ENCODE results near the gene L1CAM. TPM values are rescaled to one million over a fixed set of nuclear protein-coding genes. Genes with fewer than 3 reads are reported as not detected.

The L1CAM gene
- total RNA-seq, 2 donors from 2014 or later = 4.3 to 8.8 TPM

DNA sequence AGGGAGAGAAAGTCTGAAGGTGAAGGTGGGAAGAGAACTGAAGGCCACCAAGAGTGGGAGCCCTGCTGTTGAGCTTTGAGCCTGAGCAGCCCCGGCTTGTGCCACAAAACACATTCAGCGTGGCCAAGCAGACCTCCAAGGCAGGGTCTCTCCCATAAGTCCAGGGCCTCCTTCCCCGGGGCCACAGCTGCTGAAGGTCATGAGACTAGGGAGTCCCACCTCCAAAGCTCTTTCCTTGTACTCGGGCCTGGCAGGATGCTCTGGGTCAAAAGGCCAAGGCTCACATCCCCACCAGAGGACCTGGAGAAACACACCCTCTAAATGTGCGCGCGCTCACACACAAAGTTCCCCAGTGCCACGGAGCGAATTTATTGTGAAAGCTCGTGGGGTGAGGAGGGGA is 43.6 kb upstream of the L1CAM start:
- no peak overlapping the region for H3K4me3 ChIP-seq
- no peaks in the 10 kb centered on the region for H3K27me3 ChIP-seq
- no peak overlapping the region for H3K27ac ChIP-seq
- no peaks in the 10 kb centered on the region for H3K9me3 ChIP-seq
- DNase-seq = no peak
- no peaks in the 10 kb centered on the region for H3K36me3 ChIP-seq
- no peak for TF ChIP-seq CTCF (IDR thresholded peaks at IDR 0.05)
- H3K9ac ChIP-seq (ENCODE audit: low read depth in 2 of 2, low read length in 2 of 2) = no peak overlapping the region
- intact Hi-C loops (cut with DNase I) = no loop called here
- no peaks in the 10 kb centered on the region for H3K4me1 ChIP-seq

DNA sequence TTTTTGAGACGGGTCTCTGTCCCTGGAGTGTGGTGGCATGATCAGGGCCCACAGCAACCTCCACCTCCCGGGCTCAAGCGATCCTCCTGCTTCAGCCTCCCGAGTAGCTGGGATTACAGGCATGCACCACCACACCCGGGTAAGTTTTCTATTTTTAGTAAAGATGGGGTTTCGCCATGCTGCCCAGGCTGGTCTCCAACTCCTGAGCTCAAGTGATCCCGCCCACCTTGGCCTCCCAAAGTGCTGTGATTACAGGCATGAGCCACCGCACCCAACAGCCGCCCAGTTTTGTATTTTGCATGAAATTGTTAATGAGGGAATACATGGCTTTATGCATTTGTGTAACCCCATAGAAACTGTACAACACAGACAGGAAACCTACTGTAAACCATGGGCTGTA is 42.9 kb upstream of the L1CAM start:
- Histone ChIP-seq H3K36me3 (no peaks in the 10 kb centered on the region), H3K4me1 (no peaks in the 10 kb centered on the region), H3K9me3 (no peaks in the 10 kb centered on the region), H3K4me3 (peak overlapping the region; percentile 42), H3K27ac (peak overlapping the region; percentile 34), H3K9ac (ENCODE audit: low read depth in 2 of 2, low read length in 2 of 2) (no peak overlapping the region), H3K27me3 (no peaks in the 10 kb centered on the region)
- intact Hi-C loops (cut with DNase I) = no loop called here
- DNase-seq = no peak
- no peak for TF ChIP-seq CTCF (IDR thresholded peaks at IDR 0.05)

GRCh38 chrX:153927922-153928760 is 42.2 kb upstream of the L1CAM start:
- Histone ChIP-seq H3K4me3 (peak overlapping the region; percentile 42), H3K27me3 (no peaks in the 10 kb centered on the region), H3K9me3 (no peaks in the 10 kb centered on the region), H3K9ac (ENCODE audit: low read depth in 2 of 2, low read length in 2 of 2) (peak overlapping the region; percentile 77 to 90), H3K4me1 (no peaks in the 10 kb centered on the region), H3K27ac (peak overlapping the region; percentile 90), H3K36me3 (no peaks in the 10 kb centered on the region)
- intact Hi-C loops (cut with DNase I) = no loop called here
- peak; percentile 96 for DNase-seq
- TF ChIP-seq CTCF (IDR thresholded peaks at IDR 0.05) = no peak

DNA sequence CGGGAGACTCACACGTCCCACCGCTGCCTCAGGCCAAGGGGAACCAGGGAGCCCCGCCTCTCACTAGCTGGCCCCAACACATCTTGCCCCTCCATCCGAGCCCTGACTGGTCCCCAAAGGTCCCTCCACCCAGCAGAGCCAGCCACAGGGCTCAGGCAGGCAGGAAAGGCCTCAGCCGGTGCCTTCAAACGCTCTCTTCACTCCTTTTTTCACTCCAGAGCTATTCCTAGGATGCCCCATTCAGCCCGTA is 41.6 kb upstream of the L1CAM start:
- no peak for DNase-seq
- H3K9me3 ChIP-seq = no peaks in the 10 kb centered on the region
- peak overlapping the region; percentile 77 to 90 for H3K9ac ChIP-seq (ENCODE audit: low read depth in 2 of 2, low read length in 2 of 2)
- H3K4me3 ChIP-seq = peak overlapping the region; percentile 42
- no peaks in the 10 kb centered on the region for H3K4me1 ChIP-seq
- peak overlapping the region; percentile 90 for H3K27ac ChIP-seq
- intact Hi-C loops (cut with DNase I) = no loop called here
- no peak for TF ChIP-seq CTCF (IDR thresholded peaks at IDR 0.05)
- H3K36me3 ChIP-seq = no peaks in the 10 kb centered on the region
- H3K27me3 ChIP-seq = no peaks in the 10 kb centered on the region

- Histone ChIP-seq H3K27me3 (no peaks in the 10 kb centered on the region), H3K36me3 (no peaks in the 10 kb centered on the region), H3K9ac (ENCODE audit: low read depth in 2 of 2, low read length in 2 of 2) (peak overlapping the region; percentile 77 to 90), H3K4me1 (no peaks in the 10 kb centered on the region), H3K9me3 (no peaks in the 10 kb centered on the region), H3K4me3 (peak overlapping the region; percentile 42), H3K27ac (peak overlapping the region; percentile 90)
- no peak for TF ChIP-seq CTCF (IDR thresholded peaks at IDR 0.05)
- peak; percentile 66 for DNase-seq
- intact Hi-C loops (cut with DNase I) = no loop called here
Measured at GRCh38 chrX:153926858-153927671, 41.1 kb upstream of the L1CAM start.
